Right lobe of liver (tissue), 6 donors: ENCODE data around the gene AGFG2. TPM values are rescaled to one million over a fixed set of nuclear protein-coding genes. Genes with fewer than 3 reads are reported as not detected.
"Not testable (repeated sequence)": the region's sequence is repeated elsewhere in the genome, so short reads cannot be mapped to it uniquely, and the experiment has no call there.

Experiments
- ATAC-seq, 4 donors: fragments of 200-7000 bp; cut with Tn5 transposase; one replicate each; pipeline ENCODE4 v1.9.1; 2020; ENCODE audit warnings: mild to moderate bottlenecking in 4 of 4, moderate library complexity in 4 of 4
- DNase-seq, 3 donors: peaks; one replicate each; pipeline ENCODE4 v3.0.0-alpha.2; 2020
- H3K27ac ChIP-seq, 3 donors: fragments of 200-600 bp; one replicate each; pipeline ENCODE4 v1.8.0; 2022
- H3K27me3 ChIP-seq, 2 donors: fragments of 200-600 bp; one replicate each; pipeline ENCODE4 v1.8.0; 2022
- H3K36me3 ChIP-seq, 4 donors: fragments of 200-600 bp; sonication (generic) in 1 of 4; one replicate each; pipeline versions ENCODE4 v1.5.1 to v1.8.0; 2017 to 2022; ENCODE audit warnings: control low read depth in 1 of 4
- H3K4me1 ChIP-seq, 4 donors: fragments of 200-600 bp; sonication (generic) in 1 of 4; one replicate each; pipeline versions ENCODE4 v1.5.1 to v1.8.0; 2017 to 2022; ENCODE audit warnings: control low read depth in 1 of 4
- H3K4me3 ChIP-seq, 3 donors: fragments of 200-600 bp; one replicate each; pipeline ENCODE4 v1.8.0; 2022
- H3K9me3 ChIP-seq, 4 donors: fragments of 200-600 bp; sonication (generic) in 1 of 4; one replicate each; pipeline versions ENCODE4 v1.5.1 to v1.8.0; 2017 to 2022; ENCODE audit warnings: control low read depth in 1 of 4
- POLR2A ChIP-seq: fragments of 450-650 bp; IDR thresholded peaks from one replicate; pipeline ENCODE4 v1.6.1; 2017; ENCODE audit warnings: antibody characterized with exemption, mild to moderate bottlenecking
- WGBS: methylation state at CpG from one replicate; pipeline ENCODE4 v1.1.6; 2018; ENCODE audit warnings: low coverage, low lambda C conversion rate; ENCODE audit not compliant: insufficient coverage; ENCODE audit errors: missing lambda C conversion rate; 5-methylcytosine and 5-hydroxymethylcytosine counted together
- intact Hi-C, 2 donors: fragments of 100-400 bp; cut with DNase I; formaldehyde crosslinking; loops; one replicate each; pipeline versions ENCODE4 v1.11.2 to v1.14.1; 2022
- total RNA-seq, 6 experiments: library from RNA; depleted of rRNA in 2 of 6; stranded (reverse); fragments of >200 nt in 2 of 6; fragmentation: NEBNext Ultra II Directional in 3 of 6; extraction: Animal tissue kit (Norgen Biotek cat#: 25700) in 3 of 6; gene quantifications; one replicate each; pipeline versions ENCODE4 v1.1.0 to v1.2.4, GENCODE V29; 2016 to 2023
- TF ChIP-seq, protein P1 (sequence below), 4 donors: fragments of 200-600 bp in 3 of 4; fragments of 450-650 bp in 1 of 4; IDR thresholded peaks; one replicate each; pipeline versions ENCODE4 v1.5.1 to v1.8.0; 2016 to 2022; ENCODE audit warnings: antibody characterized with exemption in 4 of 4, mild to moderate bottlenecking in 2 of 4
- donor health status: DM: no; HTN: yes; CAD: no.
- donor health status: DM: no; HTN: no; CAD: no.
- donor health status: DM: no; HTN: no; CAD: no.
- donor health status: DM: no; HTN: yes; CAD: no.
- donor health status: DM: no; HTN: yes; CAD: no.

AGFG2 gene
- total RNA-seq, 6 experiments from 2014 or later: 52.9 to 86.3 (median 69.8) TPM

DNA sequence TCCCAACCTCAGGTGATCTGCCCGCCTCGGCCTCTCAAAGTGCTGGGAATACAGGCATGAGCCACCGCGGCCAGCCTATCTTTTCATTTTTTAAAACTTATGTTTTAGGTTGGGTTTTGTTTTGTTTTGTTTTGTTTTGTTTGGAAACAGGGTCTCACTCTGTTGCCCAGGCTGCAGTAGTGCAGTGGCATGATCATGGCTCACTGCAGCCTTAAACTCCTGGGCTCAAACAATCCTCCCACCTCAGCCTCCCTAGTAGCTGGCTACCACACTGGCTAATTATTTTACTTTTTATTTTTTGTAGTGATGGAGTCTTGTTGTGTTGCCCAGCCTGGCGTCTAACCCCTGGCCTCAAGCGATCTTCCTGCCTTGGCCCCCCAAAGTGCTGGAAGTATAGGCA lies 19.4 kb upstream of the AGFG2 start:
- intact Hi-C loops: no loop called here
- Histone ChIP-seq H3K4me1 (no peaks in the 10 kb centered on the region), H3K27ac (no peak overlapping the region), H3K36me3 (no peaks in the 10 kb centered on the region), H3K9me3 (no peaks in the 10 kb centered on the region), H3K4me3 (no peak overlapping the region), H3K27me3 (no peaks in the 10 kb centered on the region)
- WGBS: 95% methylated on average over 6 of the region's 6 CpGs
- ATAC-seq (no peak), DNase-seq (no peak)
- no peak for TF ChIP-seq POLR2A
- TF ChIP-seq, protein P1, sequence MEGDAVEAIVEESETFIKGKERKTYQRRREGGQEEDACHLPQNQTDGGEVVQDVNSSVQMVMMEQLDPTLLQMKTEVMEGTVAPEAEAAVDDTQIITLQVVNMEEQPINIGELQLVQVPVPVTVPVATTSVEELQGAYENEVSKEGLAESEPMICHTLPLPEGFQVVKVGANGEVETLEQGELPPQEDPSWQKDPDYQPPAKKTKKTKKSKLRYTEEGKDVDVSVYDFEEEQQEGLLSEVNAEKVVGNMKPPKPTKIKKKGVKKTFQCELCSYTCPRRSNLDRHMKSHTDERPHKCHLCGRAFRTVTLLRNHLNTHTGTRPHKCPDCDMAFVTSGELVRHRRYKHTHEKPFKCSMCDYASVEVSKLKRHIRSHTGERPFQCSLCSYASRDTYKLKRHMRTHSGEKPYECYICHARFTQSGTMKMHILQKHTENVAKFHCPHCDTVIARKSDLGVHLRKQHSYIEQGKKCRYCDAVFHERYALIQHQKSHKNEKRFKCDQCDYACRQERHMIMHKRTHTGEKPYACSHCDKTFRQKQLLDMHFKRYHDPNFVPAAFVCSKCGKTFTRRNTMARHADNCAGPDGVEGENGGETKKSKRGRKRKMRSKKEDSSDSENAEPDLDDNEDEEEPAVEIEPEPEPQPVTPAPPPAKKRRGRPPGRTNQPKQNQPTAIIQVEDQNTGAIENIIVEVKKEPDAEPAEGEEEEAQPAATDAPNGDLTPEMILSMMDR (IDR thresholded peaks at IDR 0.05): no peak

DNA sequence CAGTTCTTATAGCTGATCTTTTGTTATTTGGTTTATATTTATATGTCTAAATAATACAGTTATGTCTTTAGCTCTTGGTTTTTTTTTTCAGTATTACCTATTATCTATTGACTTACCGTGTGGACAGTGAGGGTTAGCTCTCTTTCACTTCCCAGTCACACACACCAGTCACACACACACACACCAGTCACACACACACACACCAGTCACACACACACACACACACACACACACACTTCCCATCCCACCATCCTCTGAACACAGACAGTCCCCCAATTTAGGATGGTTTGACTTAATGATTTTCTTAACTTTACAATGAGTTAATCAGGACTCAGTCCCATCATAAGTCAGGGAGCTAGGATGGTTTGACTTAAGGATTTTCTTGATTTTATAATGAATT lies 18.9 kb upstream of the AGFG2 start:
- no peaks in the 10 kb centered on the region for H3K9me3 ChIP-seq
- no peak for DNase-seq
- no peaks in the 10 kb centered on the region for H3K36me3 ChIP-seq
- 10% methylated on average over 1 of the region's 1 CpG for WGBS
- no peaks in the 10 kb centered on the region for H3K4me1 ChIP-seq
- no peak overlapping the region for H3K27ac ChIP-seq
- H3K4me3 ChIP-seq: no peak overlapping the region
- no peak for ATAC-seq
- TF ChIP-seq, protein P1 (IDR thresholded peaks at IDR 0.05): no peak
- TF ChIP-seq POLR2A: no peak
- no peaks in the 10 kb centered on the region for H3K27me3 ChIP-seq
- intact Hi-C loops: no loop called here

DNA sequence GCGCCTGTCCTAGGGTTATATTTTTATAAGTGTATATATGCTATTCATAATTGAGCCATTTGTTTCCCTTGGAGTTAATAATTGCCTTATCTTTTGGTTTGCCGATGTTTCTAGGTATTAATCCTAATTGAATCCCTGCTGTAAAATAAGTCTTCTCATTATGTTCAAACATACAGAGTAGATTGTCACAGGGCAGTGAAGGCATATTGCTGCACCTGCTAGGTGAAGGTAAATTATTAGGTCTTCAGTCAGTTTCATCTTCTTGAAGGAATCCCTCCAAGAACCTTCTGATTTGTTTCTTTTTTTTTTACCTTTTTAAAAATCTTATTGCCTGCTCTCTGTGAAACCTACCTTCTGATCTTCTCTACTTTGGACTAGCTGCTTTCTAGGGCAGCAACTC lies 17.9 kb upstream of the AGFG2 start:
- no peaks in the 10 kb centered on the region for H3K9me3 ChIP-seq
- H3K27ac ChIP-seq: no peak overlapping the region
- no peaks in the 10 kb centered on the region for H3K36me3 ChIP-seq
- DNase-seq: no peak
- H3K4me1 ChIP-seq: no peaks in the 10 kb centered on the region
- intact Hi-C loops: no loop called here
- ATAC-seq: no peak
- TF ChIP-seq POLR2A: no peak
- TF ChIP-seq, protein P1 (IDR thresholded peaks at IDR 0.05): no peak
- no peak overlapping the region for H3K4me3 ChIP-seq
- no peaks in the 10 kb centered on the region for H3K27me3 ChIP-seq
- 80% methylated on average over 1 of the region's 2 CpGs for WGBS

DNA sequence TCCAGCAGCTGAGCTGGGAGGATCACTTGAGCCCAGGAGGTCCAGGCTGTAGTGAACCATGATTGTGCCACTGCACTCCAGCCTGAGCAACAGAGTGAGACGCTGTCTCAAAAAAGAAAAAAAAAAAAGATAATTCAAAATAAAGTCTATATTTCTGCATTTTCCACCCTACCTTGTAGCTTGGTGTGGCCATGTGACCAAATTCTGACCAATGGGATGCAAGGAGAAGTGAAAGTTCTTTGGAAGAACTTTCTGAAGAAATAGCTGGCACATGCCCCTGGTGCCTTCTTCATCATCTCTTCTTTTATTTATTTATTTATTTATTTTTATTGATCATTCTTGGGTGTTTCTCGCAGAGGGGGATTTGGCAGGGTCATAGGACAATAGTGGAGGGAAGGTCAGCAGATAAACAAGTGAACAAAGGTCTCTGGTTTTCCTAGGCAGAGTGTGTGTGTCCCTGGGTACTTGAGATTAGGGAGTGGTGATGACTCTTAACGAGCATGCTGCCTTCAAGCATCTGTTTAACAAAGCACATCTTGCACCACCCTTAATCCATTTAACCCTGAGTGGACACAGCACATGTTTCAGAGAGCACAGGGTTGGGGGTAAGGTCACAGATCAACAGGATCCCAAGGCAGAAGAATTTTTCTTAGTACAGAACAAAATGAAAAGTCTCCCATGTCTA lies 17.0 kb upstream of the AGFG2 start:
- DNase-seq, H3K4me3 ChIP-seq, H3K4me1 ChIP-seq, H3K36me3 ChIP-seq, intact Hi-C loops, ATAC-seq, H3K27me3 ChIP-seq, H3K27ac ChIP-seq, H3K9me3 ChIP-seq: not testable (repeated sequence)
- WGBS: 58% methylated on average over 2 of the region's 3 CpGs

DNA sequence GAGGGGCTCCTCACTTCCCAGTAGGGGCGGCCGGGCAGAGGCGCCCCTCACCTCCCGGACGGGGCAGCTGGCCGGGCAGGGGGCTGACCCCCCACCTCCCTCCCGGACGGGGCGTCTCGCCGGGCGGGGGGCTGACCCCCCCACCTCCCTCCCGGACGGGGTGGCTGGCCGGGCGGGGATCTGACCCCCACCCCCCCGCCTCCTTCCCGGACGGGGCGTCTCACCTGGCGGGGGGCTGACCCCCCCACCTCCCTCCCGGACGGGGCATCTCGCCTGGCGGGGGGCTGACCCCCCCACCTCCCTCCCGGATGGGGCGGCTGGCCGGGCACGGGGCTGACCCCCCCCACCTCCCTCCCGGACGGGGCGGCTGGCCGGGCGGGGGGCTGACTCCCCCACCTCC lies 15.8 kb upstream of the AGFG2 start:
- H3K36me3 ChIP-seq, DNase-seq, H3K4me3 ChIP-seq, H3K4me1 ChIP-seq, H3K27me3 ChIP-seq, H3K27ac ChIP-seq, H3K9me3 ChIP-seq, ATAC-seq, intact Hi-C loops: not testable (repeated sequence)
- 100% methylated on average over 2 of the region's 34 CpGs for WGBS

DNA sequence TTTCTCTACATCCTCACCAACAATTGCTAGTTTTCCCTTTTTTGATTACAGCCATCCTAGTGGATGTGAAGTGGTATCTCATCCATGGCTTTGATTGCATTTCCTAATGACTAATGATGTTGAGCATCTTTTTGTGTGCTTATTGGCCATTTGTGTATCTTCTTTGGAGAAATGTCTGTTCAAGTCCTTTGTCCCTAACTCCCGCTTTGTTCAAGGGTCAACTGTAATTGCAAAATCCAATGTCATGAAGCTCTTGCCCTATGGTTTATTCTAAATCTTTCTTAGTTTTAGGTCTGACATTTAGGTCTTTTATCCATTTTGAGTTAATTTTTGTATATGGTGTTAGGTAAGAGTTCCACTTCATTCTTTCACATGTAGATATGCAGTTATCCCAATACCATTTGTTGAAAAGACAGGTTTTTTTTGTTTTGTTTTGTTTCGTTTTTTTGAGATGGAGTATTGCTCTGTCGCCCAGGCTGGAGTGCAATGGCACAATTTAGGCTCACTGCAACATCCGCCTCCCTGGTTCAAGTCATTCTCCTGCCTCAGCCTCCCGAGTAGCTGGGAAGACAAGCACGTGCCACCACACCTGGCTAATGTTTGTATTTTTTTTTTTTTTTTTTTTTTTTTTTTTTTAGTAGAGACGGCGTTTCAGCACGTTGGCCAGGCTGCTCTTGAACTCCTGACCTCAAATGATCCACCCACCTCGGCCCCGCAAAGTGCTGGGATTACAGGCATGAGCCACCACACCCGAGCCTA lies 10.7 kb upstream of the AGFG2 start:
- H3K4me3 ChIP-seq, H3K27me3 ChIP-seq, H3K9me3 ChIP-seq, H3K27ac ChIP-seq, intact Hi-C loops, DNase-seq, H3K4me1 ChIP-seq, H3K36me3 ChIP-seq: not testable (repeated sequence)
- WGBS: 36% methylated on average over 7 of the region's 12 CpGs
- ATAC-seq: peak in 2 of 4 donors; percentile 32 to 56
